ENCODE results near the gene AP4M1.
A peak's percentile ranks its signal among the peaks of the same experiment; 100 is the strongest.
"Not testable (repeated sequence)": the region's sequence is repeated elsewhere in the genome, so short reads cannot be mapped to it uniquely, and the experiment has no call there.

Gene AP4M1

GRCh38 chr7:100124301-100125230 lies 23.1 kb downstream of the AP4M1 start:
- Histone ChIP-seq H3K4me3 (ENCODE audit: low read depth, low read length) (no peak overlapping the region), H3K27me3 (ENCODE audit: insufficient read depth, low read length) (no peaks in the 10 kb centered on the region), H2AFZ (ENCODE audit: low read length, unreplicated experiment) (no peak overlapping the region), H3K79me2 (ENCODE audit: control insufficient read depth, insufficient read depth, low read length, unreplicated experiment) (peaks cover 8% of the 10 kb centered on the region), H3K4me1 (ENCODE audit: control insufficient read depth, insufficient read depth, low read length, unreplicated experiment) (peaks cover 16% of the 10 kb centered on the region), H3K36me3 (ENCODE audit: insufficient read depth, low read length) (no peaks in the 10 kb centered on the region), H3K27ac (ENCODE audit: low read depth, low read length) (no peak overlapping the region)

- Histone ChIP-seq H3K27ac (ENCODE audit: low read depth, low read length) (peak overlapping the region; percentile 92), H3K79me2 (ENCODE audit: control insufficient read depth, insufficient read depth, low read length, unreplicated experiment) (peaks cover 5% of the 10 kb centered on the region), H3K4me1 (ENCODE audit: control insufficient read depth, insufficient read depth, low read length, unreplicated experiment) (peaks cover 12% of the 10 kb centered on the region), H3K36me3 (ENCODE audit: insufficient read depth, low read length) (no peaks in the 10 kb centered on the region), H3K4me3 (ENCODE audit: low read depth, low read length) (peak overlapping the region; percentile 85), H3K27me3 (ENCODE audit: insufficient read depth, low read length) (no peaks in the 10 kb centered on the region), H2AFZ (ENCODE audit: low read length, unreplicated experiment) (peak overlapping the region; percentile 64)
Observed at GRCh38 chr7:100126239-100126930, 24.9 kb downstream of the AP4M1 start.

- H3K4me1 ChIP-seq (ENCODE audit: control insufficient read depth, insufficient read depth, low read length, unreplicated experiment), result peaks cover 12% of the 10 kb centered on the region
- peak within 1 kb of the TSS; percentile 85 for H3K4me3 ChIP-seq (ENCODE audit: low read depth, low read length)
- H3K36me3 ChIP-seq (ENCODE audit: insufficient read depth, low read length), result no peaks in the 10 kb centered on the region
- peak within 1 kb of the TSS; percentile 92 for H3K27ac ChIP-seq (ENCODE audit: low read depth, low read length)
- H3K79me2 ChIP-seq (ENCODE audit: control insufficient read depth, insufficient read depth, low read length, unreplicated experiment), result peaks cover 5% of the 10 kb centered on the region
- no peaks in the 10 kb centered on the region for H3K27me3 ChIP-seq (ENCODE audit: insufficient read depth, low read length)
- peak within 1 kb of the TSS; percentile 83 for H2AFZ ChIP-seq (ENCODE audit: low read length, unreplicated experiment)
Observed at GRCh38 chr7:100126931-100127865, 25.8 kb downstream of the AP4M1 start, which contains the start of gene MBLAC1. MBLAC1 (plus strand) TSS chr7:100126967; CDS start chr7:100127396, 429 bp downstream.

GRCh38 chr7:100127866-100128636 lies 26.6 kb downstream of the AP4M1 start:
- H3K4me1 ChIP-seq (ENCODE audit: control insufficient read depth, insufficient read depth, low read length, unreplicated experiment), result peaks cover 12% of the 10 kb centered on the region

GRCh38 chr7:100128637-100128963 lies 27.2 kb downstream of the AP4M1 start:
- Histone ChIP-seq H3K4me1 (ENCODE audit: control insufficient read depth, insufficient read depth, low read length, unreplicated experiment) (peaks cover 12% of the 10 kb centered on the region), H3K27me3 (ENCODE audit: insufficient read depth, low read length) (no peaks in the 10 kb centered on the region), H3K4me3 (ENCODE audit: low read depth, low read length) (no peak overlapping the region; the same call in 1 of the 2 replicates), H3K27ac (ENCODE audit: low read depth, low read length) (no peak overlapping the region), H3K36me3 (ENCODE audit: insufficient read depth, low read length) (no peaks in the 10 kb centered on the region), H3K79me2 (ENCODE audit: control insufficient read depth, insufficient read depth, low read length, unreplicated experiment) (peaks cover 5% of the 10 kb centered on the region), H2AFZ (ENCODE audit: low read length, unreplicated experiment) (no peak overlapping the region)

More at GRCh38 chr7:100127866-100128636, 26.6 kb downstream of the AP4M1 start:
- Histone ChIP-seq H3K79me2 (ENCODE audit: control insufficient read depth, insufficient read depth, low read length, unreplicated experiment) (peaks cover 5% of the 10 kb centered on the region), H3K27me3 (ENCODE audit: insufficient read depth, low read length) (no peaks in the 10 kb centered on the region), H3K36me3 (ENCODE audit: insufficient read depth, low read length) (no peaks in the 10 kb centered on the region), H3K27ac (ENCODE audit: low read depth, low read length) (no peak overlapping the region), H3K4me3 (ENCODE audit: low read depth, low read length) (peak overlapping the region; percentile 85), H2AFZ (ENCODE audit: low read length, unreplicated experiment) (peak overlapping the region; percentile 83)

GRCh38 chr7:100130220-100130607 lies 28.8 kb downstream of the AP4M1 start:
- H3K36me3 ChIP-seq (ENCODE audit: insufficient read depth, low read length); H2AFZ ChIP-seq (ENCODE audit: low read length, unreplicated experiment); H3K27ac ChIP-seq (ENCODE audit: low read depth, low read length); H3K27me3 ChIP-seq (ENCODE audit: insufficient read depth, low read length); H3K79me2 ChIP-seq (ENCODE audit: control insufficient read depth, insufficient read depth, low read length, unreplicated experiment); H3K4me3 ChIP-seq (ENCODE audit: low read depth, low read length): not testable (repeated sequence)
- peaks cover 12% of the 10 kb centered on the region for H3K4me1 ChIP-seq (ENCODE audit: control insufficient read depth, insufficient read depth, low read length, unreplicated experiment)

- Histone ChIP-seq H3K27me3 (ENCODE audit: insufficient read depth, low read length) (no peaks in the 10 kb centered on the region), H3K79me2 (ENCODE audit: control insufficient read depth, insufficient read depth, low read length, unreplicated experiment) (peaks cover 5% of the 10 kb centered on the region), H3K27ac (ENCODE audit: low read depth, low read length) (no peak overlapping the region), H3K4me3 (ENCODE audit: low read depth, low read length) (peak overlapping the region; percentile 39; the same call in 1 of the 2 replicates), H3K4me1 (ENCODE audit: control insufficient read depth, insufficient read depth, low read length, unreplicated experiment) (peaks cover 6% of the 10 kb centered on the region), H3K36me3 (ENCODE audit: insufficient read depth, low read length) (no peaks in the 10 kb centered on the region), H2AFZ (ENCODE audit: low read length, unreplicated experiment) (no peak overlapping the region)
Observed at GRCh38 chr7:100130608-100131453, 29.4 kb downstream of the AP4M1 start.

- Histone ChIP-seq H2AFZ (ENCODE audit: low read length, unreplicated experiment) (no peak overlapping the region), H3K27me3 (ENCODE audit: insufficient read depth, low read length) (no peaks in the 10 kb centered on the region), H3K79me2 (ENCODE audit: control insufficient read depth, insufficient read depth, low read length, unreplicated experiment) (no peaks in the 10 kb centered on the region), H3K4me1 (ENCODE audit: control insufficient read depth, insufficient read depth, low read length, unreplicated experiment) (peaks cover 6% of the 10 kb centered on the region), H3K4me3 (ENCODE audit: low read depth, low read length) (no peak overlapping the region), H3K27ac (ENCODE audit: low read depth, low read length) (no peak overlapping the region), H3K36me3 (ENCODE audit: insufficient read depth, low read length) (no peaks in the 10 kb centered on the region)
Observed at GRCh38 chr7:100132126-100132525, 30.7 kb downstream of the AP4M1 start.

- no peak overlapping the region for H3K27ac ChIP-seq (ENCODE audit: low read depth, low read length)
- no peaks in the 10 kb centered on the region for H3K36me3 ChIP-seq (ENCODE audit: insufficient read depth, low read length)
- H3K4me3 ChIP-seq (ENCODE audit: low read depth, low read length), result no peak overlapping the region
- H2AFZ ChIP-seq (ENCODE audit: low read length, unreplicated experiment), result no peak overlapping the region
- peaks cover 6% of the 10 kb centered on the region for H3K4me1 ChIP-seq (ENCODE audit: control insufficient read depth, insufficient read depth, low read length, unreplicated experiment)
- H3K27me3 ChIP-seq (ENCODE audit: insufficient read depth, low read length), result no peaks in the 10 kb centered on the region
- no peaks in the 10 kb centered on the region for H3K79me2 ChIP-seq (ENCODE audit: control insufficient read depth, insufficient read depth, low read length, unreplicated experiment)
Observed at GRCh38 chr7:100132697-100133151, 31.3 kb downstream of the AP4M1 start.

Measured in ACC112 (cell line).